ENCODE results near the gene PARP3.

DNA sequence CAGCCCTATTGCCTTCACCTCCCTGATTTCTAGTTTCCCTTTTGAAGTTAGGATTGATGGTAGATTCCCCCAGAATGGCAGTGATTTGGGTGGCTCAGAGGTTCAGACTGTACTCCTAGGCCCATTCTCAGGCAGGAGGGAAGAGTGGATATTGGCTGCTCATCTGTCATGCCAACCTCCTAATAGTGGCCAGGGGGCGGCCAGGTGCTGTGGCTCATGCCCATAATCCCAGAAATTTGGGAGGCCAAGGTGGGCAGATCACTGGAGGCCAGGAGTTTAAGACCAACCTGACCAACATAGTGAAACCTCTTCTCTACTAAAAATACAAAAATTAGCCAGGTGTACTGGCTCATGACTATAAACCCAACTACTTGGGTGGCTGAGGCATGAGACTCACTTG lies 11.7 kb upstream of the PARP3 start:
- no peak for TF ChIP-seq RAD21 (CRISPR knock-in tag; conservative IDR thresholded peaks at IDR 0.05 in 1 of 2, IDR thresholded peaks at IDR 0.05 in 1 of 2)
- no peak for TF ChIP-seq SIN3A (IDR thresholded peaks at IDR 0.05; ENCODE audit: borderline replicate concordance in 2 of 2, control insufficient read depth in 1 of 2, low read depth in 2 of 2, low read length in 2 of 2)
- no peak for TF ChIP-seq TAF1 (IDR thresholded peaks at IDR 0.05; ENCODE audit: control insufficient read depth, extremely low read depth, insufficient read depth, low read length, severe bottlenecking)
- no peak for TF ChIP-seq HNRNPL (IDR thresholded peaks at IDR 0.05; ENCODE audit: low read depth, low read length)
- TF ChIP-seq ZC3H4 (CRISPR knock-in tag; IDR thresholded peaks at IDR 0.05; ENCODE audit: borderline replicate concordance), result no peak
- TF ChIP-seq, protein P1, sequence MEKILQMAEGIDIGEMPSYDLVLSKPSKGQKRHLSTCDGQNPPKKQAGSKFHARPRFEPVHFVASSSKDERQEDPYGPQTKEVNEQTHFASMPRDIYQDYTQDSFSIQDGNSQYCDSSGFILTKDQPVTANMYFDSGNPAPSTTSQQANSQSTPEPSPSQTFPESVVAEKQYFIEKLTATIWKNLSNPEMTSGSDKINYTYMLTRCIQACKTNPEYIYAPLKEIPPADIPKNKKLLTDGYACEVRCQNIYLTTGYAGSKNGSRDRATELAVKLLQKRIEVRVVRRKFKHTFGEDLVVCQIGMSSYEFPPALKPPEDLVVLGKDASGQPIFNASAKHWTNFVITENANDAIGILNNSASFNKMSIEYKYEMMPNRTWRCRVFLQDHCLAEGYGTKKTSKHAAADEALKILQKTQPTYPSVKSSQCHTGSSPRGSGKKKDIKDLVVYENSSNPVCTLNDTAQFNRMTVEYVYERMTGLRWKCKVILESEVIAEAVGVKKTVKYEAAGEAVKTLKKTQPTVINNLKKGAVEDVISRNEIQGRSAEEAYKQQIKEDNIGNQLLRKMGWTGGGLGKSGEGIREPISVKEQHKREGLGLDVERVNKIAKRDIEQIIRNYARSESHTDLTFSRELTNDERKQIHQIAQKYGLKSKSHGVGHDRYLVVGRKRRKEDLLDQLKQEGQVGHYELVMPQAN (IDR thresholded peaks at IDR 0.05; ENCODE audit: borderline replicate concordance), result no peak
- TF ChIP-seq CTCF (IDR thresholded peaks at IDR 0.05 in 2 of 3, conservative IDR thresholded peaks at IDR 0.05 in 1 of 3; ENCODE audit: insufficient read depth in 2 of 3, low read depth in 1 of 3, low read length in 3 of 3), result no peak
- TF ChIP-seq NR3C1 (CRISPR knock-in tag; IDR thresholded peaks at IDR 0.05), result no peak
- TF ChIP-seq ZKSCAN1 (IDR thresholded peaks at IDR 0.05; ENCODE audit: low read depth, low read length), result no peak
- TF ChIP-seq BRF2 (IDR thresholded peaks at IDR 0.05; ENCODE audit: borderline replicate concordance, insufficient read depth, insufficient read length), result no peak
- no peak for TF ChIP-seq JUND (IDR thresholded peaks at IDR 0.05; ENCODE audit: borderline replicate concordance, low read depth, low read length)
- TF ChIP-seq JUND (tag; IDR thresholded peaks at IDR 0.05; ENCODE audit: borderline replicate concordance, low read depth, low read length), result no peak
